ENCODE results near the gene SHH.
"Not testable (repeated sequence)": the region's sequence is repeated elsewhere in the genome, so short reads cannot be mapped to it uniquely, and the experiment has no call there.

SHH gene

GRCh38 chr7:155842496-155843265, 30.4 kb upstream of the SHH start:
- no peak for DNase-seq

GRCh38 chr7:155840909-155841308, 28.6 kb upstream of the SHH start:
- DNase-seq, result no peak

DNA sequence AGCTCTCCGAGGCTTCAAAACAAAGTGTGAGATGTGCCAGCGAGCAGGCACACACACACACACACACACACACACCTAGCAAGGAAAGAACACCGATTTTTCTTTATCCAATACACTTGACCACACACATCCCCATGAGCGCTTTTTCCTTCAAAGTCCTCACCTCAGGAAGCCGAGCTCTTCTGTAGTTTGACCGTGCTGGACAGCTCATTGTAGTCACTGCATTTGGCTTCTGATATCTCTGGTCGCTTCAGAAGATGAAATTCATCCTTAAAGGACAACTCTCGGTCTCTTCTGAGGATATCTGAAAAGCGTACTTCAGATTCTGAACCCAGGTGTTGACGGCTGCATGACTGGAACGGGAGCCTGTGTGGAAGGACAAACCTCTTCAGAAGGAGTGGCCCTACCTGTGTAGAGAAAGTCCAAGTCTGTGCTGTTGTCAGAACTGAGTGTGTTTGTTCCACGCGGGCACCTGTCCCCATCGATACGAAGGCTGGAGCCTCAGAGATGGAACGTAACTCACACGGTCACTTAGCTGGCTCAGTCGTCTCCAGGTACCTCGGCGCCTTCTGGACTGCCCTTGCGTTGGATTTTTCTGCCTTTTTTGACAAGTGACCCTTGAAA, 28.1 kb upstream of the SHH start:
- DNase-seq, result no peak

DNA sequence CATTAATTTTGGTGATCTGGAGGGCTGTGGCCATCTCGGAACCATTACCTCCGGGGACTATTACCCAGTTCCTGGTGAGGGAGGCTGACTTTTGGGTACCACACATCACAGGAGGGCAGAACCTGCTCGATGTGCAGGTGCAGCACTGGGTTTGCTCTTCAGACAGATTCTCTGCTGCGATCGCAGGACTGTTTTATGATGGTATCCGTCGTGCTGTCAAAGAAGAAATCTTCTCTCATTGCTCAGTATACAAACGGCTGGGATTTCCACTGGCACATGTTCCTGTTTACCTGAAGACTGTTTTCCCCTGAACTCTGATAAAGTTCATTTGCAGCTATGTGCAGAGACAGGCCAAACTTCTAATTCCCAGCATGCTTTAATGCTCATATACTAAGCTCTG, 27.2 kb upstream of the SHH start:
- DNase-seq, result no peak

DNA sequence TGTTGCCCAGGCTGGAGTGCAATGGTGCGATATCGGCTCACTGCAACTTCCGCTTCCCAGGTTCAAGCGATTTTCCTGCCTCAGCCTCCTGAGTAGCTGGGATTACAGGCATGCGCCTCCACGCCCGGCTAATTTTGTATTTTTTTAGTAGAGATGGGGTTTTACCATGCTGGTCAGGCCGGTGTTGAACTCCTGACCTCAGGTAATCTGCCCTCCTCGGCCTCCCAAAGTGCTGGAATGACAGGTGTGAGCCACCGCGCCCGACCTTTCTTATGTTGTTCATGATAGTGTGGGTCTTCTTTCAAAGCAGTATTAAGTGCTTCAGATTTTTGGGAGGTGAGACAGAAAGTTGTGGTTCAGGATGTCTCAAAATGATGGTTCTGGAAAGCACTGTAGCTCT, 26.0 kb upstream of the SHH start:
- DNase-seq, result not testable (repeated sequence)

- no peak for DNase-seq
These were observed 24.8 kb upstream of the SHH start for GRCh38 chr7:155837126-155837479.

DNA sequence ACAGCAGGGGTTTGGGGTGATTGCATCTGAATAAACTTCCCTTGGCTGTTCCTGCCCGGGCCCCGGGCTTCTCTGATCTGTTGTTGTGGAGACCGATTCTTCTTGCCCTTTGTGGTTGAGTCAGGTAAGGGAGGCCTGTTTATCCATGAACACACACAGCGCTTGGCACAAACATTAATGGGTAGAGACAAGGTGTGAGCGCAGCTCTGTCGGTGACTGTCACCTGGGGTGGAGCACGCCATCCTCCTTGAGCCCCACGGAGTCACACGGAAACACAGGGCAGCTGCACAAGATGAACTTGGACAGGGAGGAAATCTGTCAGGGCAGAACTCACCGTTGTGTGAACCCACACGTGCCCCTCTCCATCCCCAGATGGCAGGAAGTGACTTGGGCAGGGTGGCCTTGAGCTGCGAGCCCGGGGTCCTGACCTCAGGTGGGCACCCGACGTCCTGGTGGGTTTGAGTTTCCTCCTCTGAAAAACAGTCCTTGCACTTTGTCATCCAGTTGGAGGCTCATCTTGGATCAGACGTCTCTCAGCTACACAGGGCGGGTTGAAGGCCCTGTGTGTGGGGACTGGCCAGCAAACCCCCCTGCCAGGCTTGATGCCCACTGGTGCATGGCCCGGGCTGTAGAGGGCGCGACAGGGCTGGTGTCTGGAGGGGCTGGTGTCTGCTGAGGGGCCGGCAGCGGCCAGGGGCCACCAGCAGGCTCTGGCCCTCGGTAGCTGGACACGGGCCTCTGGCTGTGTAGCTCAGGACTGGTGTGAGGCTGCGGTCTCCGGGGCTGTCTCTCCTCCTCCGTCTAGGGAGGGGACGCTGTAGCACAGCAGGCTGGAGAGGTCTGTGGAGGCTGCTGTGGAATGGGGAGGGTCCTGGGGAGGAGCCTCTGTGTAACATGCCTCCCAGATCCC, 24.2 kb upstream of the SHH start:
- DNase-seq, result no peak

DNA sequence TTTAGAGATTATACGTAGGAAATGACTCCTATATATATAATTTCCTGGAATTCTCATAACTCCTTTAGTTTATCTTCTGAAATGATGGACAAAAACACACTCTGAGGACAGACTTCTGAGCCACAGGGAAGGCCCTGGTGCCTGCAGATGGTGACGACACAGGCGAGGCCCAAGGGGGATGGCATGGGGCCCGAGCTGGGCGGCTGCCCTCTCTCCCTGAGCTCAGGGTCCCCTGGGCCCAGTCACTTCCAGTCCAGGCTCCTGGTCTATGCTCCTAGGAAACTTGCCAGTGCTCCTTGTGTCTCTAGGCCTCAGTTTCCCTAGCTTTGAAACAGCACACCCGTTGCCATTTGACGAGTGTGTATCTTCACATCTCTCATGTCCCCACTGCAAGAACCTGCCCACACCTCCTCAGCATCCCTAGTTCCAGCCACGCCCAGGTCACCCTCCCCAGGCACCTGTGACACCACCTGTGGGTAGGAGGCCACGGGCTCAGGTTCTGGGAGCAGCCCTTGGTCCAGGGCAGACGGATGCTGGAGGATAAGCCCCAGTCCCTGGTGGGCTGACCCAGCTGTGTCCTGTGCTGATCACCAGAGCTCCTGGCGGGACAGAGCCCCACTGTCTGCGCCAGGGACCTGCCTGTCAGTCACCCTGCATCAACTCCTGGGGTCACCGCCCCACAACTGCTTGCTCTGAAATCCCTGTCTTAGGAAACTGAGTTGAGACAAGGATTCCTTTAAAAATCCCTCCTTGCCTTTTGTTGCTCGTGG, 23.4 kb upstream of the SHH start:
- DNase-seq, result no peak

DNA sequence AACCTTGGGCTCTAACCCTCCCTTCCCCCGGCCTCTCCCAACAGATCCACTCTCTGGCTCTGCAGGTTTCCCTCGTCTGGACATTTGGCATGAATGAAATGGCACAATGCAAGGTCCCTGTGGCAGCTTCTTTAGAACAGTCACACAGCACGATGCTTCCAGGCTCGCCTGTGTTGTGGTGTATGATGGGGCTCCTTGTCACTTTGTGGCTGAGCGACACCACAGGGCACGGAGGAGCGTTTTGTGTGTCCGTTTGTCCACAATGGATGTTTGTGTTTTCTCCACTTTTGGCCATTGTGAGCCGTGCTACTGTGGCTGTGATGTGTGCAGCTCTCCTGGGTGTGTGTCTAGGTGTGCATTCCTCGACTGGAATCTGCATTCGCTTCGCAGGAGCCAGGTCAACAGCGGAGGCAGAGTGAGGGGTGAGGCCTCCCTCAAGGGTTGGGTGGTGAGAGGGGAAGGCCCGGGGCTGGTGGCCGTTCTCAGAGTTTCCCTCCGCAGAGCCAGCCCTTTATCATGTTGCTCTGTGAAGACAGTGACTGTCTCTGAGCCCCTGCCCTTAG, 22.3 kb upstream of the SHH start:
- DNase-seq, result no peak

DNA sequence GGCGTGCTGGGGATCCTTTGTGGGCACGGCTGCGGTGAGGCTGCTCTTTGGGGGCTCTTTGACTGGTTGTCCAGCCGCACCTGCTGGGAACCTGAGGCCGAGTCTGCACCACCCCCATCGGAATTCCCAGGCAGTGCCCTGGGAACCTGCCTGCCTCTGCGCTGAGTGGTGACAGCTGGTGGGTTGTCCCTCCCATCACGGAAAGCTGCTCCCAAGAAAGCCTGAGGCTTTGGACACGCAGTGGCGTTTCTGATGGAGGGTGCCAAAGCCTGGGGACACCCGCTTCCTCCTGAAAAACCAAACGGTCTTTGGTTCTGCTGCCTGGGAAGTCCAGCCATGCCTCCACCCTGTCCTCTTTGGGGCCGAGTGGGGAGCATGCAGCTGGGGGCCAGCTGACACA, 21.4 kb upstream of the SHH start:
- no peak for DNase-seq

DNA sequence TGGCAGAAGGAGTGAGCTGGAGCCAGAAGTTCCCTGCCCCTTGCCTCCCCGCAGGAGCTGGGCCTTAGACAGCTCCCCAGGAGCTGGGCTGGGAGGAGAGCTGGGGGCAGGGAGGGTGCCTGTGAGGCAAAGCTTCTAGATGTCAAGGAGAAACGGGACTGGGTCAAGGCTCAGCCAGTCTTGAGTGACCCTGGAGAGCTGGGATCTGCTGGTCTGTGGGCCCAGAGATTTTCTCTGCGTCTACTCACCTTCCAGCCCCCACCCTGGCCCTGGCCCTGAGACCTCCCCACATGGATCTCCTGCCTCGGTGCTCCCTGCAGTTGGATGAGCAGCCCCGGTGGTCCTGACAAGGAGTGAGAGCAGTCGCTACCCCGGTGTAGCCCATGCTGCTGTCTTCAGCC, 20.3 kb upstream of the SHH start:
- DNase-seq, result no peak

GRCh38 chr7:155831807-155832524, 19.7 kb upstream of the SHH start:
- DNase-seq, result no peak

GRCh38 chr7:155830961-155831806, 18.9 kb upstream of the SHH start:
- no peak for DNase-seq

GRCh38 chr7:155829796-155830470, 17.7 kb upstream of the SHH start:
- no peak for DNase-seq

DNA sequence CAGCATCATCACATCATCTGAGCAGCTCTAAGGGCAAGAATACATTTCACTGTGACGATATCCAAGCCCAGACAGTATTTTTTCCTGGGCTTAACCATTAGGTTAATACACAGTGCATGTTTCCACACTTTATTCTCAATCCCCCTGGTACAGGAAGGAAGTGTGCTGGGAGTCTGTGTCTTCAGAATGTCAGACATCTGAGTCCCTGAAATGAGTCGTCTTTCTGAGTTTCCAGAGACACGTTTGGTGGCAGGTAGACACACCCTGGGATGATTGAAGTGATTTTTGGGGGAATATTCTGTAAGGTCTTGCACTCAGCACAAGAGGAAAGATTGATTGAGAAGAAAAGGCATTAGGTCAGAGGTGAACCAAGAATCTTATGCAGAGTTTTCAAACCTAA, 13.1 kb upstream of the SHH start:
- no peak for DNase-seq

DNA sequence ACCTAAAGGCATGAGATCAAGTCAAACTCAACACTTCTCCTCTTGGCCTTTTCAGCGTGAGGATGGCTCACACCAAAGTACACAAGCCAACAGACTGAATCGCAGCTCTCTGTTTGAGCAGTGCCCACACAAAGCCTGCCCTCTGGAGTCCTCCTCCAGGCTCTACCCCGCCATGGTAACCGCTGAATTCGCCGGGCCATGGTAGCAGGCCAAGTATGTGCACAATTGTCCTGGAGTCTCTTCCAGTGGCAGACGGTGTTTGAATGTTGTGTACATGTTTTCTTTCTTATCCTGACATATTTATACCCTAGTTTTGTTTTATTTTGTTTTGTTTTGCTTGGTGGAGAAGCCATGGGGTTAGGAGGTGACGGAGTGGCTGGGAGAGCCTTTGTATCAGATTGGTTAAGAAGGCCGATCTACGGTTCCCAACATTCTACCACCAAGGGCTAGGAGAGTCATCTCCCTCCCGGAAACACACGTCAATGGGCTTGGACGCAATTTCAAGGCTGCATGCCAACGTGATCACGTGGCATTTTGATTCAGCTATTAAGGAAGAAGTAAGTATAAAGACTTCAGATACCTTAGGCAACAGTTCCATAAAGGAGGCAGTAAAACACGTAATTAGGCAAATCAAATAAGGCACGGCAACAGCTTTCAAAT, 12.1 kb upstream of the SHH start:
- DNase-seq, result no peak

DNA sequence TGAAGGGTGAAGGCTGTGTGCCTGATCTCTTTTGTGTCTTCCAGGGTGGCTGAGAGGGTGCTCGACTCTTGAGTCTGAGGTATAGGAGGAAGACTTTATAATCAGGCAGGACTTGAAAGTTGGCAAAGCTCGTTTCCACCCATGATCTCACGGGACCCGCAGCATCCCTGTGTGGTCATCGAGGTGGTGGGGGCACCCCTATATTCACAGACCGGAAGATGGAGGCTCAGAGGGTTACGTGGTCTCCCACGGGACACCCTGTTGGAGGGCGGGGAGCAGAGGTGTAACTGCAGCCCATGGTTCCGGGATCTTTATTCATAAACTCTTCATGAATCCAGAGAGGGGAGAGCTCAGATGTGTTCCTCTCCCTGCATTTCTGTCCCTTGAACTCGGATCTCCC, 9.6 kb upstream of the SHH start:
- DNase-seq, result no peak

DNA sequence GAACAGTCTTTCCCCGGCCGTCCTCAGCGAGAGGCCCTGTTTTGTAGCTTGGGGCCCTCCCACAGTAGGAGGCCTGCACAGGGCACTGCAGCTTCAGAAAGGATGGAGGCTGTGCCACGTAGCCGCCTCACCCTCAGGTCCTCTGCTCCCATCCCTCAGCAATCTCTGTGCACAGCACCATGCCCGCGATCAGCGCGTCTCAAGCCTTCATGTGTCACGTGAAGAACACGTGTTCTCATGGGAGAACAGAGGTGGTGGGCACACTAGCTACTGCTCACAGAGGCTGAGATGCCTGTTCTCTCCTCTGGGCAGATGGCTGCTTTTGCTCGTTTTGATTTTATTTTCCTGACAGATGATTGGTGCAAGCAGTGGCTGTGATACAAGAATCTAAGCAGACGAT, 8.5 kb upstream of the SHH start:
- no peak for DNase-seq

DNA sequence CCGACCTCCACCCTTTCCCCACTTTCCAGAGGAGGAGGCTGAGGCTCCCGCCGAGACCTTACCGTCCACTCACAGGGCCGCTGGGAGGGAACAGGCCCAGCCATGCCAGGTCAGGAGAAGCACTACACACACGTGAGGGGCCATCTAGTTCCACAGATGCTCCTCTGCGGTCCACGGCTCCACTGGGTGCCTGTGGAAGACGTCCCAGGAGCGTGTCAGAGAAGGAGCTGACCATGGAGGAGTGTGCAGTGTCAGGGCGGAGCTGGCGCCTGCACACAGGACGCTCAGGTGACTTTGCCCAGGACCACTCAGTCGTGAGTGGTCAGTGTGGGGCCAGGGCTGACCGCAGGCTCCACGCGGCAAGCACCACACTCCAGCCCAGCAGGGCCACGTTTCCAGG, 8.0 kb upstream of the SHH start:
- no peak for DNase-seq

- no peak for DNase-seq
These were observed 6.9 kb upstream of the SHH start for GRCh38 chr7:155819186-155819585.

Measured in hematopoietic multipotent progenitor cell treated with erythropoietin and hydrocortisone succinate and interleukin-3 and kit ligand, for 8 days (in vitro differentiated cells).